GM12878 (cell line): Measurements from ENCODE around the gene TSPAN10. TPM values are rescaled to one million over a fixed set of nuclear protein-coding genes. Genes with fewer than 3 reads are reported as not detected.

ENCODE experiments used
- BRCA1 ChIP-seq: IDR thresholded peaks from 2 replicates; pipeline ENCODE4 v1.6.1; 2011; ENCODE audit warnings: low read depth, low read length, improper control_type of control experiment
- CBX5 ChIP-seq: sonication (generic); IDR thresholded peaks from 2 replicates; pipeline ENCODE4 v1.6.1; 2016; ENCODE audit warnings: low read depth, moderate library complexity, mild to moderate bottlenecking, inconsistent platforms
- CHD2 ChIP-seq: IDR thresholded peaks from 2 replicates; pipeline ENCODE4 v1.6.1; 2011; ENCODE audit warnings: low read depth, low read length, improper control_type of control experiment, borderline replicate concordance
- EGR1 ChIP-seq, 2 experiments: IDR thresholded peaks; 1 replicate in 1 of 2; 2 replicates in 1 of 2; pipeline ENCODE4 v1.6.1; 2011 to 2012; ENCODE audit warnings: low read depth in 2 of 2, low read length in 2 of 2, borderline replicate concordance in 1 of 2, mild to moderate bottlenecking in 1 of 2, moderate library complexity in 1 of 2
- HDAC2 ChIP-seq: fragments of 200-600 bp; sonication (generic); IDR thresholded peaks from 2 replicates; pipeline ENCODE4 v1.6.1; 2017
- JUNB ChIP-seq: IDR thresholded peaks from 2 replicates; pipeline ENCODE4 v1.6.1; 2016; ENCODE audit warnings: antibody characterized with exemption, mild to moderate bottlenecking
- KAT2A ChIP-seq: conservative IDR thresholded peaks from 2 replicates; pipeline ENCODE4 v1.6.1; 2011; ENCODE audit warnings: low read depth, low read length; ENCODE audit not compliant: control insufficient read depth
- KDM1A ChIP-seq: fragments of 200-600 bp; sonication (generic); IDR thresholded peaks from 2 replicates; pipeline ENCODE4 v1.6.1; 2016; ENCODE audit warnings: borderline replicate concordance
- NR2F1 ChIP-seq: fragments of 450-650 bp; conservative IDR thresholded peaks from 2 replicates; pipeline ENCODE4 v1.6.1; 2017; ENCODE audit warnings: mild to moderate bottlenecking
- POLR2A ChIP-seq: IDR thresholded peaks from 2 replicates; pipeline ENCODE4 v1.6.1; 2011; ENCODE audit warnings: low read depth, mild to moderate bottlenecking, low read length
- RBBP5 ChIP-seq: fragments of 200-600 bp; sonication (generic); conservative IDR thresholded peaks from 2 replicates; pipeline ENCODE4 v1.6.1; 2016
- SMAD1 ChIP-seq: fragments of 450-650 bp; IDR thresholded peaks from 2 replicates; pipeline ENCODE4 v1.6.1; 2018; ENCODE audit warnings: mild to moderate bottlenecking, low read depth; ENCODE audit not compliant: partially characterized antibody
- SMC3 ChIP-seq: IDR thresholded peaks from 2 replicates; pipeline ENCODE4 v1.6.1; 2011; ENCODE audit warnings: low read length, improper control_type of control experiment, borderline replicate concordance
- STAT1 ChIP-seq: fragments of 450-650 bp; conservative IDR thresholded peaks from 2 replicates; pipeline ENCODE4 v1.6.1; 2014; ENCODE audit warnings: antibody characterized with exemption, mild to moderate bottlenecking
- TARDBP ChIP-seq: IDR thresholded peaks from 2 replicates; pipeline ENCODE4 v1.6.1; 2016; ENCODE audit warnings: borderline replicate concordance
- ZNF217 ChIP-seq: fragments of 450-650 bp; IDR thresholded peaks from 2 replicates; pipeline ENCODE4 v1.6.1; 2017; ENCODE audit warnings: antibody characterized with exemption, mild to moderate bottlenecking
- ZNF274 ChIP-seq: IDR thresholded peaks from one replicate; pipeline ENCODE4 v1.8.0; 2011; ENCODE audit not compliant: insufficient read length, insufficient read depth
- polyA plus RNA-seq, 11 experiments: library from polyadenylated mRNA; depleted of rRNA in 4 of 11; unstranded in 6 of 11; stranded (reverse) in 5 of 11; fragments of >200 nt; fragmentation: Nextera tagmentation in 4 of 11; fragmentation: Illumina TruSeq in 1 of 11; extraction: Ambion mirVana in 4 of 11; extraction: Trizol in 1 of 11; gene quantifications; 1 replicate in 1 of 11; 2 replicates in 10 of 11; pipeline versions ENCODE4 v1.2.1 to v1.2.3, GENCODE V29; 2011 to 2016; ENCODE audit warnings: inconsistent platforms in 2 of 11, missing spikeins in 2 of 11, low read depth in 1 of 11
- total RNA-seq, 4 experiments: library from RNA; depleted of rRNA in 3 of 4; stranded (reverse); fragments of >200 nt in 3 of 4; fragmentation: Illumina TruSeq in 1 of 4; extraction: Trizol in 1 of 4; gene quantifications; 2 replicates each; pipeline versions ENCODE4 v1.2.1 to v1.2.3, GENCODE V29; 2013 to 2021
- TF ChIP-seq, protein P1 (sequence below): IDR thresholded peaks from 2 replicates; pipeline ENCODE4 v1.6.1; 2012; ENCODE audit warnings: improper control_type of control experiment, low read depth, low read length; ENCODE audit not compliant: insufficient replicate concordance
- TF ChIP-seq, protein P2 (sequence below): IDR thresholded peaks from 2 replicates; pipeline ENCODE4 v1.6.1; 2011; ENCODE audit warnings: borderline replicate concordance, low read depth, mild to moderate bottlenecking, moderate library complexity, low read length; ENCODE audit not compliant: insufficient read depth, poor library complexity, severe bottlenecking
- TF ChIP-seq, protein P3 (sequence below): IDR thresholded peaks from 2 replicates; pipeline ENCODE4 v1.6.1; 2012; ENCODE audit warnings: low read length, inconsistent platforms
- TF ChIP-seq, protein P4 (sequence below): IDR thresholded peaks from 2 replicates; pipeline ENCODE4 v1.6.1; 2012; ENCODE audit warnings: low read depth, low read length, improper control_type of control experiment
- TF ChIP-seq, protein P5 (sequence below): IDR thresholded peaks from 2 replicates; pipeline ENCODE4 v1.6.1; 2012; ENCODE audit warnings: low read depth, low read length, improper control_type of control experiment

Gene TSPAN10
- total and polyA plus RNA-seq, 10 of the 15 experiments (the other 5 are each of a cell fraction or from before 2014, with no cell fraction given), result 0.13 to 0.82 (median 0.43) TPM

DNA sequence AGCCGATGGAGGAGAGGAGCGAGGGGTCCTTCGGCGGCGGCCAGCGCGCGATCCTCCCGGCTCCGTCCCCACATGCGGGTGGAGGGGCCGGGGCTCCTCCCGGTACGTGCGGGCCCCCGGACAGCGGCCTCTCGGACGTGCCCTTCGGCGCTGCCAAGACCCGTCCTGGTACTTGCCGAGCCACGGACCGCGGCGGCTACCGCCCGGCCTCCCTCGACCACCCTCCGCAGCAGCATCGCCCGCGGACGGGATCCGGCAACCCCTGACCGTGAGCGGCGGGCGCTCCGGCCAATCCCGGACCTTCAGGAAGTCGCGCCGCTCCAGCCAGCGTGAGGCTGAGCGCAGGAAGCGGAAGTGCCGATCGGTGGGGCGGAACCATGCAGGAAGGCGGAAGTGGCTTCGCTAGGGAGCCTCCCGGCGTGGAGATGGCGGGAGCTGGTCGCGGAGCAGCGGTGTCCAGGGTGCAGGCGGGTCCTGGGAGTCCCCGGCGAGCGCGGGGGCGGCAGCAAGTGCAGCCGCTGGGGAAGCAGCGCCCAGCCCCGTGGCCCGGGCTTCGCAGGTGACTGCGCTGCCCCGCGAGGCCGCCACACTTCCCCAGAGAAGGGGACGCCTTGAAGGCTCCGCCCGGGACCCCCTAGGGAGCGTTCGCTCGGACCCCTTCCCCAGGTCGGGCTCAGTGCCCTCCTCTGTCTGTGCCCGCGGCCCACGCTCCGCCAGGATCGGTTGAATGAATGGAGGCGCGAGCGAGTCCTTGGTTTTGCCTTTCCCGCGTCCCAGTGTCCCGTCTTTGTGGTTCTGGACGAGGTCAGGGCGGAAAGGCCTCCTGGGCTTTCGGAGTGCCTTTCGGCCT is 29.6 kb downstream of the TSPAN10 start, which contains the start of the genes CCDC137 and OXLD1 (continued):
- TF ChIP-seq, protein P1, sequence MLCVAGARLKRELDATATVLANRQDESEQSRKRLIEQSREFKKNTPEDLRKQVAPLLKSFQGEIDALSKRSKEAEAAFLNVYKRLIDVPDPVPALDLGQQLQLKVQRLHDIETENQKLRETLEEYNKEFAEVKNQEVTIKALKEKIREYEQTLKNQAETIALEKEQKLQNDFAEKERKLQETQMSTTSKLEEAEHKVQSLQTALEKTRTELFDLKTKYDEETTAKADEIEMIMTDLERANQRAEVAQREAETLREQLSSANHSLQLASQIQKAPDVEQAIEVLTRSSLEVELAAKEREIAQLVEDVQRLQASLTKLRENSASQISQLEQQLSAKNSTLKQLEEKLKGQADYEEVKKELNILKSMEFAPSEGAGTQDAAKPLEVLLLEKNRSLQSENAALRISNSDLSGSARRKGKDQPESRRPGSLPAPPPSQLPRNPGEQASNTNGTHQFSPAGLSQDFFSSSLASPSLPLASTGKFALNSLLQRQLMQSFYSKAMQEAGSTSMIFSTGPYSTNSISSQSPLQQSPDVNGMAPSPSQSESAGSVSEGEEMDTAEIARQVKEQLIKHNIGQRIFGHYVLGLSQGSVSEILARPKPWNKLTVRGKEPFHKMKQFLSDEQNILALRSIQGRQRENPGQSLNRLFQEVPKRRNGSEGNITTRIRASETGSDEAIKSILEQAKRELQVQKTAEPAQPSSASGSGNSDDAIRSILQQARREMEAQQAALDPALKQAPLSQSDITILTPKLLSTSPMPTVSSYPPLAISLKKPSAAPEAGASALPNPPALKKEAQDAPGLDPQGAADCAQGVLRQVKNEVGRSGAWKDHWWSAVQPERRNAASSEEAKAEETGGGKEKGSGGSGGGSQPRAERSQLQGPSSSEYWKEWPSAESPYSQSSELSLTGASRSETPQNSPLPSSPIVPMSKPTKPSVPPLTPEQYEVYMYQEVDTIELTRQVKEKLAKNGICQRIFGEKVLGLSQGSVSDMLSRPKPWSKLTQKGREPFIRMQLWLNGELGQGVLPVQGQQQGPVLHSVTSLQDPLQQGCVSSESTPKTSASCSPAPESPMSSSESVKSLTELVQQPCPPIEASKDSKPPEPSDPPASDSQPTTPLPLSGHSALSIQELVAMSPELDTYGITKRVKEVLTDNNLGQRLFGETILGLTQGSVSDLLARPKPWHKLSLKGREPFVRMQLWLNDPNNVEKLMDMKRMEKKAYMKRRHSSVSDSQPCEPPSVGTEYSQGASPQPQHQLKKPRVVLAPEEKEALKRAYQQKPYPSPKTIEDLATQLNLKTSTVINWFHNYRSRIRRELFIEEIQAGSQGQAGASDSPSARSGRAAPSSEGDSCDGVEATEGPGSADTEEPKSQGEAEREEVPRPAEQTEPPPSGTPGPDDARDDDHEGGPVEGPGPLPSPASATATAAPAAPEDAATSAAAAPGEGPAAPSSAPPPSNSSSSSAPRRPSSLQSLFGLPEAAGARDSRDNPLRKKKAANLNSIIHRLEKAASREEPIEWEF, result no peak
- TF ChIP-seq HDAC2, result no peak
- no peak for TF ChIP-seq SMC3
- TF ChIP-seq, protein P2, sequence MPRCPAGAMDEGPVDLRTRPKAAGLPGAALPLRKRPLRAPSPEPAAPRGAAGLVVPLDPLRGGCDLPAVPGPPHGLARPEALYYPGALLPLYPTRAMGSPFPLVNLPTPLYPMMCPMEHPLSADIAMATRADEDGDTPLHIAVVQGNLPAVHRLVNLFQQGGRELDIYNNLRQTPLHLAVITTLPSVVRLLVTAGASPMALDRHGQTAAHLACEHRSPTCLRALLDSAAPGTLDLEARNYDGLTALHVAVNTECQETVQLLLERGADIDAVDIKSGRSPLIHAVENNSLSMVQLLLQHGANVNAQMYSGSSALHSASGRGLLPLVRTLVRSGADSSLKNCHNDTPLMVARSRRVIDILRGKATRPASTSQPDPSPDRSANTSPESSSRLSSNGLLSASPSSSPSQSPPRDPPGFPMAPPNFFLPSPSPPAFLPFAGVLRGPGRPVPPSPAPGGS, result no peak
- no peak for TF ChIP-seq KAT2A
- no peak for TF ChIP-seq TARDBP
- no peak for TF ChIP-seq ZNF274
- no peak for TF ChIP-seq JUNB
- no peak for TF ChIP-seq ZNF217
- no peak for TF ChIP-seq STAT1
- TF ChIP-seq EGR1 (IDR thresholded peaks at IDR 0.05; ENCODE audit: borderline replicate concordance in 1 of 2, low read depth in 2 of 2, low read length in 2 of 2), result peak in 1 of 2 experiments; percentile 82; a peak in 2 of 3 replicates
- peak; percentile 99 for TF ChIP-seq POLR2A
- no peak for TF ChIP-seq KDM1A
- no peak for TF ChIP-seq SMAD1
- TF ChIP-seq, protein P3, sequence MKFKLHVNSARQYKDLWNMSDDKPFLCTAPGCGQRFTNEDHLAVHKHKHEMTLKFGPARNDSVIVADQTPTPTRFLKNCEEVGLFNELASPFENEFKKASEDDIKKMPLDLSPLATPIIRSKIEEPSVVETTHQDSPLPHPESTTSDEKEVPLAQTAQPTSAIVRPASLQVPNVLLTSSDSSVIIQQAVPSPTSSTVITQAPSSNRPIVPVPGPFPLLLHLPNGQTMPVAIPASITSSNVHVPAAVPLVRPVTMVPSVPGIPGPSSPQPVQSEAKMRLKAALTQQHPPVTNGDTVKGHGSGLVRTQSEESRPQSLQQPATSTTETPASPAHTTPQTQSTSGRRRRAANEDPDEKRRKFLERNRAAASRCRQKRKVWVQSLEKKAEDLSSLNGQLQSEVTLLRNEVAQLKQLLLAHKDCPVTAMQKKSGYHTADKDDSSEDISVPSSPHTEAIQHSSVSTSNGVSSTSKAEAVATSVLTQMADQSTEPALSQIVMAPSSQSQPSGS, result no peak
- TF ChIP-seq, protein P4, sequence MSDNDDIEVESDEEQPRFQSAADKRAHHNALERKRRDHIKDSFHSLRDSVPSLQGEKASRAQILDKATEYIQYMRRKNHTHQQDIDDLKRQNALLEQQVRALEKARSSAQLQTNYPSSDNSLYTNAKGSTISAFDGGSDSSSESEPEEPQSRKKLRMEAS, result peak; percentile 66; the same call in 1 of the 2 replicates
- TF ChIP-seq, protein P5, sequence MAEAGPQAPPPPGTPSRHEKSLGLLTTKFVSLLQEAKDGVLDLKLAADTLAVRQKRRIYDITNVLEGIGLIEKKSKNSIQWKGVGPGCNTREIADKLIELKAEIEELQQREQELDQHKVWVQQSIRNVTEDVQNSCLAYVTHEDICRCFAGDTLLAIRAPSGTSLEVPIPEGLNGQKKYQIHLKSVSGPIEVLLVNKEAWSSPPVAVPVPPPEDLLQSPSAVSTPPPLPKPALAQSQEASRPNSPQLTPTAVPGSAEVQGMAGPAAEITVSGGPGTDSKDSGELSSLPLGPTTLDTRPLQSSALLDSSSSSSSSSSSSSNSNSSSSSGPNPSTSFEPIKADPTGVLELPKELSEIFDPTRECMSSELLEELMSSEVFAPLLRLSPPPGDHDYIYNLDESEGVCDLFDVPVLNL, result no peak
- TF ChIP-seq BRCA1, result no peak
- no peak for TF ChIP-seq CBX5
- TF ChIP-seq NR2F1, result peak; percentile 42
- TF ChIP-seq RBBP5, result no peak
- TF ChIP-seq CHD2, result peak; percentile 92
